NT2/D1 (cell line): ENCODE results near the gene GAS6.

ENCODE experiments used
- DNase-seq: peaks from one replicate; pipeline ENCODE4 v3.0.0-alpha.2; 2011; ENCODE audit warnings: low read depth, low spot score
- H3K27me3 ChIP-seq: 2 replicates; pipeline ENCODE4 v1.6.0; 2011; ENCODE audit warnings: mild to moderate bottlenecking; ENCODE audit not compliant: insufficient read length, insufficient read depth
- H3K36me3 ChIP-seq: 2 replicates; pipeline ENCODE4 v1.6.1; 2011; ENCODE audit warnings: mild to moderate bottlenecking, low read length, mixed read lengths; ENCODE audit not compliant: insufficient read depth, insufficient read length
- H3K4me1 ChIP-seq: 2 replicates; pipeline ENCODE4 v1.5.1; 2011; ENCODE audit not compliant: insufficient read depth, insufficient read length
- H3K4me3 ChIP-seq: 2 replicates; pipeline ENCODE4 v1.5.1; 2011; ENCODE audit warnings: low read depth; ENCODE audit not compliant: insufficient read length
- H3K9ac ChIP-seq: 2 replicates; pipeline ENCODE4 v1.6.0; 2011; ENCODE audit warnings: low read depth; ENCODE audit not compliant: insufficient read length
- H3K9me3 ChIP-seq: 2 replicates; pipeline ENCODE4 v1.5.1; 2011; ENCODE audit warnings: mild to moderate bottlenecking, low read length; ENCODE audit not compliant: insufficient read depth
- SUZ12 ChIP-seq: IDR thresholded peaks from 2 replicates; pipeline ENCODE4 v1.6.1; 2011; ENCODE audit not compliant: insufficient read length, insufficient read depth; ENCODE audit errors: extremely low read depth
- YY1 ChIP-seq: IDR thresholded peaks from 2 replicates; pipeline ENCODE4 v1.6.1; 2011; ENCODE audit not compliant: insufficient read length, insufficient read depth
- ZNF274 ChIP-seq: IDR thresholded peaks from 2 replicates; pipeline ENCODE4 v1.6.1; 2011; ENCODE audit warnings: mild to moderate bottlenecking, low read depth, low read length

Gene GAS6

DNA sequence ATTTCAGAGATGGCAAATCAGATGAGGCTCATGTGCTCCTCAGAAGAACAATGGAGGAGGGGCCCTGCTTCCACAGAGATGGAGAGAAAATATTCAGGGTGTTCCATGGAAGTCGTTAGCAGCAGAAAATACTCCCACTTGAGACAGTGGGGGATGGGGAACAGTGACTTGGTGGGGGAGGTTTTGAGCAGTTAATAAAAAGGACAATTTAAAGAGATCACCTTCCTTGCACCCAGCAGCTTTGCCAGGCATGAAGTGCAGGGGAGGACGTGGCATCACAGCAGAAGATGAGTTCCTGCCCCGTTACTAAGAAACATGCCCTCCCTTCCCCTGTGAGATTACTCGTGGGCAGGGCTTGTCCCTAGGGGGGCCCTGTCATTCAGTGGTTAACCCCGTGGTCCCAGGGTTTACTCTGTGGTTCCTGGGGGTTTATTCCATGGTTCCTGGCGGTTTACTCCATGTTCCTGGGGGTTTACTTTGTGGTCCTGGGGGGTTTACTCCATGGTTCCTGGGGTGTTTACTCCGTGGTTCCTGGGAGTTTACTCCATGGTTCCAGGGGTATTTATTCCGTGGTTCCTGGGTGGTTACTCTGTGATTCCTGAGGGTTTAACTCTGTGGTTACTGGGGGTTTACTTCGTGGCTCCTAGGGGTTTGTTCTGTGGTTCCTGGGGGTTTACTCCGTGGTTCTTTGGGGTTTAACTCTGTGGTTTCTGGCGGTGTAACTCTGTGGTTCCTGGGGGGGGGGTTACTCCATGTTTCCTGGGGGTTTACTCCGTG lies 55.6 kb downstream of the GAS6 start:
- TF ChIP-seq YY1 (no peak), SUZ12 (no peak)
- H3K4me1 ChIP-seq: peaks cover 3% of the 10 kb centered on the region
- H3K36me3 ChIP-seq: no peaks in the 10 kb centered on the region
- H3K9ac ChIP-seq: no peak overlapping the region
- DNase-seq: no peak
- no peak overlapping the region for H3K4me3 ChIP-seq
- peaks cover 19% of the 10 kb centered on the region for H3K9me3 ChIP-seq
- no peaks in the 10 kb centered on the region for H3K27me3 ChIP-seq

DNA sequence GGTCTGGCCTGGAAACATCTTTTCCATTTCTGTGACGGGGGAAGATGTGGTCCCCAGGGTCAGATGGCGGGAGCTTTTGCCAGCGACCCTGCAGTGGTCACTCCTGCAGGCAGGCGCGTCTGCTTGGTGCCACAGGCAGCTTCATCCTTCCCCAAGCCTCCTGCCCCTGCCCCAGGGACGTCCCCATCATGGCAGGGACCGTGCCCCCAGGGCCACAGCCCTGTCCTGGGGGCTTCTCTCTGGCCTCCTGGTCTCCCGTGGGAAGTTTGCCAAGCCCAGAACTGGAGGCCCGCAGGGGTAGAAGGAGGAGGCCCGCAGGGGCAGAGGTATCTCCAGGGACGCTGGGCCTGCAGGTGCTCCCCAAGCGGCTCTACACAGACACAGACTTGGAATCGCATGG lies 57.4 kb downstream of the GAS6 start:
- H3K4me3 ChIP-seq: no peak overlapping the region
- DNase-seq: no peak
- no peaks in the 10 kb centered on the region for H3K36me3 ChIP-seq
- H3K4me1 ChIP-seq: peaks cover 15% of the 10 kb centered on the region
- no peaks in the 10 kb centered on the region for H3K27me3 ChIP-seq
- TF ChIP-seq ZNF274: no peak
- TF ChIP-seq YY1: no peak
- no peak for TF ChIP-seq SUZ12
- peaks cover 19% of the 10 kb centered on the region for H3K9me3 ChIP-seq
- H3K9ac ChIP-seq: no peak overlapping the region

DNA sequence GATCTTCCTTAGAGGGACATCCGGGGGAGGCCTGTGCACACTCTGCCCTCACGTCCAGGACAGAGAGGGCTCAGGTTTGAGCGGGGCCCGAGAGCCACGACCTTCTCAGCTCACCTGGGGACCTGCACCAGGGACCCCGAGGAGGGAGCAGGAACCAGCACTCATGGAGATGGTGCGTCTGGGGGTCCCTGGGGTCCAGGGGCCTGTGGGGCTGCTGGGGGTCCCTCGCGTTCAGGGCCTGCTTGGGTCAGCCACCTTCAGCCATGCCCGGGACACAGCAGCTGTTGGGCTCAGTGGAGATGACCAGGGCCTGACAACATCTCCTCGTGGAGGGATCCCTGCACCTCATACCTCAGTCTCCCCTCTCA lies 57.8 kb downstream of the GAS6 start:
- Histone ChIP-seq H3K9ac (no peak overlapping the region), H3K9me3 (peaks cover 19% of the 10 kb centered on the region), H3K4me1 (peaks cover 17% of the 10 kb centered on the region), H3K4me3 (no peak overlapping the region), H3K36me3 (no peaks in the 10 kb centered on the region), H3K27me3 (no peaks in the 10 kb centered on the region)
- DNase-seq: no peak
- no peak for TF ChIP-seq SUZ12
- no peak for TF ChIP-seq ZNF274
- TF ChIP-seq YY1: no peak

DNA sequence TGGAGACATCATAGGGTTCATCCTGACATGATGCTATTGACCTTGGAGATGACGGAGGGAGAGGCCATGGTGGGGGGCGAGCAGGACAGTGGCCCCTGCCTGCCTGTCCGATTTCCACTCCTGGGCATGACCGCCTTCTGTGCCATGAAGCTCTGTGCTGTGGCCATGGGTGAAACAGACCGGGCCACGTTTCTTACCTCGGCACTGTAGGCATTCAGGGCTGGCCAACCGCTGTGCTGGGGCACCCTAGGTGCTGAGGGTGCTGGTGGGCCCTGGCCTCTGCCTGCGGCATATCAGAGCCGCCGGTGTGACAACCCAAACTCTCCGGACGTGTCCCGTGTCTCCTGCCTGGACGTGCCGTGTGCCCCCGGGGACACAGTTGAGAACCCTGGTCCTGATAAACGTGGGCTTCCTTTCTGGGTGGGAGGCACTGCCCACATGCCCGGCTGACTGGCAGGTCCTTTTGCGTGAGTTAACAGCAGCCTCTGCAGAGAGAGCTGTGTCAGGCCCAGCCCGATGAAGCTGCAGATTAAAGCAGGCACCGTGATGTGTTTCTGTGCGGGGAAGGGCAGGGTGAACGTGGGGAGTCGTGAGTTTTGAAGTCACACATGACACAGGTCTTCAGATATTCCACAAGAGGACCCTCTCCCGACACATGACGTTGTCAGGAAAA lies 58.3 kb downstream of the GAS6 start:
- H3K36me3 ChIP-seq: no peaks in the 10 kb centered on the region
- no peak for TF ChIP-seq ZNF274
- TF ChIP-seq YY1: no peak
- TF ChIP-seq SUZ12: no peak
- no peak for DNase-seq
- H3K9me3 ChIP-seq: peaks cover 19% of the 10 kb centered on the region
- no peaks in the 10 kb centered on the region for H3K27me3 ChIP-seq
- H3K4me1 ChIP-seq: peaks cover 17% of the 10 kb centered on the region
- no peak overlapping the region for H3K9ac ChIP-seq
- H3K4me3 ChIP-seq: no peak overlapping the region

GRCh38 chr13:113804703-113805430 lies 59.0 kb downstream of the GAS6 start:
- peaks cover 18% of the 10 kb centered on the region for H3K9me3 ChIP-seq
- DNase-seq: no peak
- H3K9ac ChIP-seq: no peak overlapping the region
- H3K4me3 ChIP-seq: no peak overlapping the region
- no peak for TF ChIP-seq SUZ12
- no peak for TF ChIP-seq YY1
- TF ChIP-seq ZNF274: no peak
- peaks cover 17% of the 10 kb centered on the region for H3K4me1 ChIP-seq
- no peaks in the 10 kb centered on the region for H3K27me3 ChIP-seq
- no peaks in the 10 kb centered on the region for H3K36me3 ChIP-seq

- Histone ChIP-seq H3K27me3 (no peaks in the 10 kb centered on the region), H3K36me3 (no peaks in the 10 kb centered on the region), H3K4me1 (peaks cover 17% of the 10 kb centered on the region), H3K9me3 (peaks cover 12% of the 10 kb centered on the region), H3K4me3 (no peak overlapping the region), H3K9ac (no peak overlapping the region)
- TF ChIP-seq YY1 (no peak), ZNF274 (no peak), SUZ12 (no peak)
- DNase-seq: no peak
These were observed 59.7 kb downstream of the GAS6 start for GRCh38 chr13:113804017-113804702.
